CD4-positive, alpha-beta T cell treated with Interleukin-6 for 4 hours (primary cell): ENCODE results near the gene CDH7.

Experiments
- DNase-seq: peaks from one replicate; pipeline ENCODE4 v3.0.0-alpha.2; 2020; ENCODE audit warnings: mixed read lengths

CDH7 gene

DNA sequence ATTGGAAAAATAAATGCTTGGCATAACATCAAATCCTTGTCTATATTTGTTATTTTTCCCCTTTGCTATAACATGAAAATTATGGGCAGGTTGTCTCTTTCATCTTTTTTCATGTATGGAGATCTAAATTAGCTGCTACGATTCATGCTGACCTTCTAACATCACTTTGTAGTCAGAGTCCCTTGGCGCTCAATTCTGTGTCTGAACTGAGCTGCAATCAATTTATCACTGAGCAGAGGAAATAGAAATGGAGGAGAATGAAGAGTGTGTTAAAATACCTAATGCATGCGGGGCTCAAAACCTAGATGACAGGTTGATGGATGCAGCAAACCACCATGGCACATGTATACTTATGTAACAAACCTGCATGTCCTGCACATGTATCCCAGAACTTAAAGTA, 168.9 kb downstream of the CDH7 start:
- DNase-seq: no peak

DNA sequence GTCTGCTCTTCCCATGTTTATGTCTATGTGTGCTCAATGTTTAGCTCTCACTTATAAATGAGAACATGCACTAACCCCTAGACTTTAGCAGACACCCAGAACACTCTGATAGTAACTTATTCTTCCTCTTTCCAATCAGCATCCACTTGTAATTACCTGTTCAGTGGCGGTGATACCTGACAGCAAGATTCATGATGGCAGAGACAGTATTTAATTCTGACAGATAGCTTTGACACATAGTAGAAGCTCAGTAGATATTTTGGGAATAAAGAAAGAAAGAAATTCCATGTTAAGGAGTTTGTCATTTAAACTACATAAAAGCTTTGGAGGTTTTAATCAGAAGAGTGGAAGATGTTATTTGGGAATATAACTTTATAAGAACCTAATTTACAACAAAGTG, 171.3 kb downstream of the CDH7 start:
- DNase-seq: no peak

DNA sequence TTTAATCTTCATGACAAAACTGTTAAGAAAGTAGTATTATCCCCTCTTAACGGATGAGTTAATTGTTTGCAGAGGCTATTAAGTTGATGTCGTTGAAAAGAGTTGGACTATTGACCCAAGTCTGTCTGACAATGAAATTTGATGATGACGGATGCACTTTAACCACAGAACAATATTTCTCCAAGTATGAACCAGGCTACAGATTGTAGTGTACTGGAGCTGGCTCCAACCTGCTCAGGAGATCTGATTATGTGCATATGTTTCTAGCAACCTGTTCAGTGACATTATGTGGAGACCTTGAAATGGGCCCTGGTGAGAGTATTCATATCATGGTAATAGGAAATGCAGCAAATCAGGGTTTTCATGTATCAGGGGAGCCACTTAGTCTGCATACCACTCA, 174.1 kb downstream of the CDH7 start:
- no peak for DNase-seq

DNA sequence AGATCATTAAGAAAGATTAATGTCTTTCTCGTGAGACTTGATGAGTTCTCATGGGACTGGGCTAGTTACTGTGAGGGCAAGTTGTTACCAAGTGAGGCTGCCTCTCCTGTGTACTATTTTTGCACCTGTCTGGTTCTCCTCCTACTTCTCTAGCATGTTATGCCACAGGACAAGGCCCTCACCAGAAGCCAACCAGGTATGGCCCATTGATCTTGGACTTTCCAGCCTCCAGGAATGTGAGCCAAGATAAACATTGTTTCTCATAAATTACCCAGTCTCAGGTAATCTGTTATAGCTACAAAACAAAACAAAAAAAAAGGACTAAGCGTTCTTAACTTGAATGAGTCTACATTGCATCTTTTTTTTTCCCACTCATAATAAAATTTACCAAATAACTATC, 184.1 kb downstream of the CDH7 start:
- DNase-seq: no peak

DNA sequence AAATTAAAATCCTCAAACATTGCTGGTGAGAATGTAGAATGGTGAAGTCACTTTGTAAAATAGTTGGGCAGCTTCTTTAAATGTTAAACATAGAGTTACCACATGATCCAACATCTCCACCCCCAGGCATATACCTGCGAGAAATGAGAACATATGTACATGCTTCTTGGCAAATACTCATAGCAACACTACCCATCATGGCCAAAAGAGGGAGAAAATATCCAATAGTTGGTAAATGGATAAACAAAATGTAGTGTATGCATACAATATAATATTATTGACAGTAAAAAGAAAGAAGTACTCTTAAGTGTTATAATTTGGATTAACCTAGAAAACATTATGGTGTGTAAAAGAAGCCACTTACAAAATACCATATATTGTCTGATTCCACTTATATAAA, 185.9 kb downstream of the CDH7 start:
- DNase-seq: no peak

DNA sequence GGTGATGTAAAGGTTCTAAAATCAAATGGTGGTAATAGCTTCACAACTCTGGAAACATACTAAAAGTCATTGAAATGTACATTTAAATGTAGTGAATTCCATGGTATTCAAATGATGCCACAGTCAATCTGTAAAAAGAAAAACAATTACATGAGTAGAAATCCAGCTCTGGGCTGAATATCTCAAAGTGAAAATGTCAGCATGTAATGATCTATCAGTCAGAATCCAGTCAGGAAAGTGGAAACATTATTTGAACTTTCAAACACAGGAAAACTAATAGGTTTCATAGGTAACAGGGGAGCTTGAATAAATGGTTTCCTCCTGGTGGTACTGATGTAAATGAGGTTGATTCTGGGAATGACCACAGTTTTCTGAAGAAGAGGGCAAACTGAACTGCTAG, 186.4 kb downstream of the CDH7 start:
- no peak for DNase-seq

DNA sequence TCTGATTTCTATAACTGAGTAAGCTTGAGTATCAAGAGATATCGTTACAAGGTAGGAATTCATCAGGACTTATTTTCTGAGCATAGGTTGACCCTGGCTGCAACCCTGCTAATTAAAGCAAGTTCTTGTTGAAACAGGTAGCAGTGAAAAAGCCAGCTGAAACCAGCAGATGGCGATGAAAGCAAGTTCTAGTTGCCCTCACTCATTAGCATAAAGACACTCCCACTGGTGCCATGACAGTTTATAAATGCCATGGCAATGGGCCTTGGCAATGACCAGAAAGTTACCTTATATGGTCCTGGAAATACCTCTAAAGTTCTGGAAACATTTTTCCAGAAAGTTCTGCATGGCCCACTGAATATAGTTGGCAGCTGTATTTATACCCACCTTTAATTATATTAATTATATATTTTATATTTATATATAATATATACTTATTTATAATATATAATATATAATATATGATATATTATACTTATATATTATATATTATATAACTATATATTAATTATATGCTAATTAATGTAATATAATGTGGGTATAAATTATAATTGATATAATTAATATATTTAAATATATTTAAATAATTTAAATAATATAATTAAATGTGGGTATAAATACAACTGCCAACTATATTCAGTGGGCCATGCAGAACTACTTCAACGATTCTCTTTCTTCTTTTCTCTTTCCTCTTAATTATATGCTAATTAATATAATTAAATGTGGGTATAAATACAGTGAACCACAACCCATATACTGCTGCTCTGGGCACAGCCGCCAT, 188.0 kb downstream of the CDH7 start:
- DNase-seq: no peak
